ENCODE data around the gene PRAC2. TPM values are rescaled to one million over a fixed set of nuclear protein-coding genes. Genes with fewer than 3 reads are reported as not detected.

PRAC2 gene
- total RNA-seq, 1 donor from 2014 or later, result not detected

GRCh38 chr17:48759288-48759687 lies 36.3 kb downstream of the PRAC2 start:
- Histone ChIP-seq H2AFZ (ENCODE audit: low read depth, low read length) (no peak overlapping the region), H4K20me1 (ENCODE audit: insufficient read depth, low read length) (no peaks in the 10 kb centered on the region), H3K4me2 (ENCODE audit: low read length) (no peak overlapping the region), H3K9me3 (ENCODE audit: insufficient read depth, low read depth, low read length) (peaks cover 3% of the 10 kb centered on the region), H3K9ac (ENCODE audit: low read length) (no peak overlapping the region), H3K27me3 (ENCODE audit: insufficient read depth, low read length) (peaks cover 73% of the 10 kb centered on the region), H3K36me3 (ENCODE audit: insufficient read depth, low read length) (no peaks in the 10 kb centered on the region), H3K27ac (ENCODE audit: low read depth, low read length) (no peak overlapping the region), H3K4me3 (ENCODE audit: insufficient read depth, low read depth, low read length) (no peak overlapping the region), H3K4me1 (ENCODE audit: insufficient read depth, low read length) (no peaks in the 10 kb centered on the region), H3K79me2 (ENCODE audit: insufficient read depth, low read length) (no peaks in the 10 kb centered on the region)
- peaks cover 8% of the 10 kb centered on the region for H3K9me3 Mint-ChIP-seq (ENCODE audit: unreplicated experiment)
- no peak overlapping the region for H3K4me3 Mint-ChIP-seq (ENCODE audit: unreplicated experiment)
- no peak overlapping the region for H3K27ac Mint-ChIP-seq (ENCODE audit: unreplicated experiment)
- peaks cover 89% of the 10 kb centered on the region for H3K27me3 Mint-ChIP-seq (ENCODE audit: low read depth, unreplicated experiment)
- peaks cover 3% of the 10 kb centered on the region for H3K36me3 Mint-ChIP-seq (ENCODE audit: low read depth, unreplicated experiment)
- H3K4me1 Mint-ChIP-seq (ENCODE audit: low read depth, unreplicated experiment), result no peaks in the 10 kb centered on the region
- TF ChIP-seq CTCF (IDR thresholded peaks at IDR 0.05; ENCODE audit: insufficient read depth, low read depth, low read length), result no peak
- TF ChIP-seq EZH2 (IDR thresholded peaks at IDR 0.05; ENCODE audit: insufficient read depth, low read length), result no peak
- DNase-seq (ENCODE audit: low read depth) (no peak), FAIRE-seq (no peak)

GRCh38 chr17:48760411-48760810 lies 37.4 kb downstream of the PRAC2 start:
- Mint-ChIP-seq H3K4me3 (ENCODE audit: unreplicated experiment) (no peak overlapping the region), H3K9me3 (ENCODE audit: unreplicated experiment) (peaks cover 7% of the 10 kb centered on the region), H3K4me1 (ENCODE audit: low read depth, unreplicated experiment) (no peaks in the 10 kb centered on the region), H3K27ac (ENCODE audit: unreplicated experiment) (no peak overlapping the region), H3K36me3 (ENCODE audit: low read depth, unreplicated experiment) (peaks cover 2% of the 10 kb centered on the region), H3K27me3 (ENCODE audit: low read depth, unreplicated experiment) (peaks cover 90% of the 10 kb centered on the region)
- Histone ChIP-seq H3K4me2 (ENCODE audit: low read length) (no peak overlapping the region), H3K36me3 (ENCODE audit: insufficient read depth, low read length) (no peaks in the 10 kb centered on the region), H2AFZ (ENCODE audit: low read depth, low read length) (no peak overlapping the region), H3K79me2 (ENCODE audit: insufficient read depth, low read length) (no peaks in the 10 kb centered on the region), H3K9ac (ENCODE audit: low read length) (no peak overlapping the region), H3K4me1 (ENCODE audit: insufficient read depth, low read length) (no peaks in the 10 kb centered on the region), H3K27ac (ENCODE audit: low read depth, low read length) (no peak overlapping the region), H3K9me3 (ENCODE audit: insufficient read depth, low read depth, low read length) (no peaks in the 10 kb centered on the region), H3K4me3 (ENCODE audit: insufficient read depth, low read depth, low read length) (no peak overlapping the region), H3K27me3 (ENCODE audit: insufficient read depth, low read length) (peaks cover 66% of the 10 kb centered on the region), H4K20me1 (ENCODE audit: insufficient read depth, low read length) (no peaks in the 10 kb centered on the region)
- FAIRE-seq (no peak), DNase-seq (ENCODE audit: low read depth) (no peak)
- TF ChIP-seq CTCF (IDR thresholded peaks at IDR 0.05; ENCODE audit: insufficient read depth, low read depth, low read length) (no peak), EZH2 (IDR thresholded peaks at IDR 0.05; ENCODE audit: insufficient read depth, low read length) (no peak)

GRCh38 chr17:48761114-48761513 lies 38.1 kb downstream of the PRAC2 start:
- Mint-ChIP-seq H3K27me3 (ENCODE audit: low read depth, unreplicated experiment) (peaks cover 89% of the 10 kb centered on the region), H3K9me3 (ENCODE audit: unreplicated experiment) (peaks cover 7% of the 10 kb centered on the region), H3K4me1 (ENCODE audit: low read depth, unreplicated experiment) (no peaks in the 10 kb centered on the region), H3K36me3 (ENCODE audit: low read depth, unreplicated experiment) (peaks cover 2% of the 10 kb centered on the region), H3K4me3 (ENCODE audit: unreplicated experiment) (no peak overlapping the region), H3K27ac (ENCODE audit: unreplicated experiment) (no peak overlapping the region)
- DNase-seq (ENCODE audit: low read depth) (no peak), FAIRE-seq (no peak)
- no peak overlapping the region for H3K4me3 ChIP-seq (ENCODE audit: insufficient read depth, low read depth, low read length)
- no peaks in the 10 kb centered on the region for H3K36me3 ChIP-seq (ENCODE audit: insufficient read depth, low read length)
- TF ChIP-seq EZH2 (IDR thresholded peaks at IDR 0.05; ENCODE audit: insufficient read depth, low read length) (no peak), CTCF (IDR thresholded peaks at IDR 0.05; ENCODE audit: insufficient read depth, low read depth, low read length) (no peak)
- H3K27me3 ChIP-seq (ENCODE audit: insufficient read depth, low read length), result peaks cover 64% of the 10 kb centered on the region
- H3K4me2 ChIP-seq (ENCODE audit: low read length), result no peak overlapping the region
- H3K9me3 ChIP-seq (ENCODE audit: insufficient read depth, low read depth, low read length), result no peaks in the 10 kb centered on the region
- no peak overlapping the region for H3K27ac ChIP-seq (ENCODE audit: low read depth, low read length)
- no peak overlapping the region for H2AFZ ChIP-seq (ENCODE audit: low read depth, low read length)
- no peaks in the 10 kb centered on the region for H3K4me1 ChIP-seq (ENCODE audit: insufficient read depth, low read length)
- no peaks in the 10 kb centered on the region for H3K79me2 ChIP-seq (ENCODE audit: insufficient read depth, low read length)
- H3K9ac ChIP-seq (ENCODE audit: low read length), result no peak overlapping the region
- H4K20me1 ChIP-seq (ENCODE audit: insufficient read depth, low read length), result no peaks in the 10 kb centered on the region

Data from astrocyte (in vitro differentiated cells and primary cell).